GM19099 (cell line): ENCODE results near the gene SLC47A1.

Experiments used
- POLR2A ChIP-seq: IDR thresholded peaks from 3 replicates; pipeline ENCODE4 v1.6.1; 2011; ENCODE audit warnings: low read depth; ENCODE audit not compliant: insufficient read length; ENCODE audit errors: extremely low read depth

The SLC47A1 gene

DNA sequence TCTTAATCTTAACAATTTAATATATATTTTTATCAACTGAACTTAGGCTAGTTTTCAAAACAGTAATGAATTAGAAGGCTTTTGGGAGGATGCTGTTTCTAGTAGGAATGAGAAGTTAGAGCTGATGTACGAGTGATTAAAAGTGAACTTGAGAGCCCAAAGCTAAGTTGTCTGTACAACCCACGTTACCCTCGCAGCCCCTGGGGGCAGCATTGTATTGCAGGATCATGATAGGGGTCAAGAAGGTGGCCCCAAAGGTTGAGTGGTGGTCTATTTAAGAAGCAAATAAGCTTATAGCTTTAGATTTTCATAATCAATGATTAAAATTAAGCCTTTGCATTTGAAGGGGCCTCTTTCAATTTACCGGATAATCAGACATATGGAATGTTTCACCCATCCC is 81.2 kb downstream of the SLC47A1 start:
- no peak for TF ChIP-seq POLR2A

DNA sequence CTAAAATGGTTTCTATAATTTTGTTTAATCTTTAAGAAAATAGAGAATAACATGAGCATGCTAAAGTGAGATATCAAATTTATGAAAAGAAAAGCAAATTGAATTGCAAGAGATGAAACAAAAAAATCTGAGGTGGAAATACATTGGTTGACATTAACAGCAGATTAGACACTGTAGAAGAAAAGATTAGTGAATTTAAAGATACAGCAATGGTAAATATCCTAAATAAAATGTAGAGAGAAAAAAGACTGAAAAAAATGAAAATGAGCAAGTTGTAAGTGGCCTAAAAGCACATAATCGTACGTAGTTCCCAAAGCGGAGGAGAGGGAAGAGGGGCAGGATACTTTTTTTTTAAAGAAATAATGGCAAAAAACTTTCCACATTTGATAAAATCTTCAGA is 84.4 kb downstream of the SLC47A1 start:
- no peak for TF ChIP-seq POLR2A

DNA sequence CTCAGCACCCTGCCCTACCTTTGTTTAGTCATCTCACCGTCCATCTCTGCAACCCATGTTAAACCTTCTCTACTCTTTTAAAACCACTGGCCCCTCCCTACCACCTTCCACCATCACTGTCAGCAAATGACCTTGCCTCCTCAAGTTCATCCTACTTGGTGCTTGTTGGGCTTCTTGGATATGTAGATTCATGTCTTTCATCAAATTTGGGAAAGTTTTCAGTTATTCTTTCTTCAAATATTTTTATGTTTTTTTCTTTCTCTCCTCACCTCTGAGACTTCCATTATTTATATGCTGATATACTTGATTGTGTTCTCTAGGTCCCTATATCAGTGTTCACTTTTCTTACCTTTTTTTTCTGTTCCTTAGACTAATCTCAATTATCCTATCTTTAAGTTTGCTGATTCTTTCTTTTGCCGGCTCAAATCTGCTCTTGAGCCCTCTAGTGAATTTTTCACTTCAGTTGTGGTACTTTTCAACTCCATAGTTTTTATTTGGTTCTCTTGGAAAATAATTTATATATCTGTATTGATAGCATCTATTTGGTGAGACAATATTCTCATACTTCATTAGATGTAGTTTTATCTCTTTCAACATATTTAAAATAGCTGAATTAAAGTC is 86.2 kb downstream of the SLC47A1 start:
- TF ChIP-seq POLR2A = no peak

DNA sequence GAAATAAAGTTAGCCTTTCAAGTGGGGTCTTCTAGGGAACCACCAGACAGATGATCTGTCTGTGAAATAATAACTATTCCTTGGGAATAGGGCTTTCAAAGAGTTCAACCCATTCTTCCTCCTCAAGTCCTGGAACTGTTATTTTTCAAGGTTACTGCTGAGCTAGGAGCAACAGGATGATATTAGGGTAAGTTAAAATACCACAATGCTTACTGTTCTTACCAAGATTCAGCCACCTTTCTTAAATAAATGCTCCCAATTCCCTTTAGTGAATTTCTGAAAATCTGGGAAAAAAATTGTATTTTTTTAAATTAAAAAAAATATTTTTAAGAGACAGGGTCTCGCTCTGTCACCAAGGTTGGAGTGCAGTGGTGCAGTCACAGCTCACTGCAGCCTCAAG is 88.0 kb downstream of the SLC47A1 start:
- no peak for TF ChIP-seq POLR2A

DNA sequence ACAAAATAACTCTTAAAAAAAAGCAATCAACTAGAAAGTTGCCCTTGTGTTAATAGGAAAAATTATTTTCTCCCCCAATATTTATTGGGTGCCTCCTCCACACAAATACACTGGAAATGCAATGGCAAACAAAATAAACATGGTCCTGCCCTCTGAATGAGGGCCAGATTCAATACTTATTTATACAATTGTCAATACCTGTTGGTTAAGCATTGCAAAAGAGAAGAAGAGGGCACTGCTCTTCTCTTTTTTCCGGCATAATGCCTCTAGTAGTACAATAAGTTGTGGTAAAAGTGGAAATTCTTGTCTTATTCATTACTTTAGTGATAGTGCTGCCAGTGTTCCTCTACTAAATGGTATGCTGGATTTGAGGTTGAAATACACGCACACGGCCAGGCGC is 92.4 kb downstream of the SLC47A1 start:
- TF ChIP-seq POLR2A = no peak
